ENCODE measurements around the gene KRT86. TPM values are rescaled to one million over a fixed set of nuclear protein-coding genes. Genes with fewer than 3 reads are reported as not detected.

The KRT86 gene
- total RNA-seq, 2 experiments from 2014 or later, result not detected

DNA sequence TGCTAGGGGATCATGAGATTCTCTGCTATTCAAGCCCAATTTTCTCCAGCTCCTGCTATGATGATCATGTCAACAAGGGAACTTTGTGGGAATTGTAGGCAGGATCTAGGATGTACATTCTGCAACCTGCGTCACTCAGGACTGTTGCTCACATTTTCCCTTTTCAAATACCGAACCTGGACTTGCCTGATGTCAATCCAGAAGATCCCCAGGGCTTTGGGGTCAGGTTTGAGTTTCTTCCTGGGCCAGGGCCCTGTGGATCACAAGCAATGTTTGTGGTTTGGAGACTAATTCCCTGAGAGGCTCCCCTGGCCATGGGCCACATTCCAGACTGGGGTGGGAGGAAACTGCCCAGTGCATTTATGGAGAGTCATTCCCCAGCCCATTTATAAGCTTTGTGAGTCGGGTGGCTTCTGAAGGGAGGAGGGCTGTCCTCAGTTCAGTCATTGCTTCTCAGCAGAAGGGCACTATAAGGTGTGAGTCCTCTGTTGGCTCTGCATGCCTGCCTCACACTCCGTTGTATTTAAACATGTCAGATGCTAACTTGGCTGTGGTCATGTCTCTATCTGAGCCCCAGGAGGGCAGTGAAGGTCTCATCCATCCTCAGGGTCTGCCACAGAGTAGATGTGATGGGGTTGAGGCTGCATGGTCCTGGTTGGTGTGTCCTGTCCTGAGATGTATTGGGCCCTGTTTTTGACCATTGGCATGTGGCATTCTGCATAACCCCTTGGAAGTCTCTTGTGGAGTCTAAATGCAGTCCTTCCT is 6.5 kb downstream of the KRT86 start:
- H3K27ac Mint-ChIP-seq, result no peak overlapping the region
- POLR2A ChIA-PET, result no interaction called here
- H3K9me3 Mint-ChIP-seq, result no peaks in the 10 kb centered on the region

DNA sequence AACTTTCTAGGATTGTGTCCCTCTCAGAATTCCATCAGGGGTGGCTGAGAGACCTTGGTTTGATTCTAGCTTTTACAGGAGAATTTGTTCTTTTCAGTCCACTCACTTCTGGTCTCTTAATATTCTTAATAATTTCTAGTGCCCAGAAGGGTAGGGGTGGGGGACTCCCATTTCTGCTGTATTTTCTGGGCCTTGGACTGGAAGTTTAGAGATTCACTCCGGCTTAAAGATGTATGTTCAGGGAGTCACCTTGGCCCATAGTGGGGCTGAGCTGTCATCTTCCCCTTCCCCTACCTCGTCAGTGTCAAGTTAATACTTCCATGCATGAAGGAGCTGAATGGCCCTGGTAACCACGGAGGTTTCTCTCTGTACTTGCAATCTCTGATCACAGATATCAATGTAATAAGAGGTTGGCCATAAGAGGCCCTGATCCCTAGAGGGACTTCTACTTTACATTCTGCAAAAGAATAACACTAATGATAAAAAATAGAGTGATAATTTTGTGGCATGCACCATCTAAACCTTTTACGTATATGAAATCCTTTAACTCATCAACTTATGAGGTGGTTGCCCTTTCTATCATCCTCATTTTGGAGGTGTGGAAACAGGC is 10.2 kb downstream of the KRT86 start:
- Histone ChIP-seq H3K27me3 (ENCODE audit: control insufficient read depth in 1 of 2, insufficient read depth in 2 of 2, low read length in 2 of 2) (no peaks in the 10 kb centered on the region), H3K27ac (ENCODE audit: low read depth in 1 of 2, low read length in 2 of 2) (no peak overlapping the region), H3K36me3 (ENCODE audit: insufficient read depth, low read length) (no peaks in the 10 kb centered on the region), H3K4me1 (ENCODE audit: insufficient read depth, low read length) (no peaks in the 10 kb centered on the region), H3K4me3 (ENCODE audit: low read length) (no peak overlapping the region), H3K9me3 (ENCODE audit: control insufficient read depth in 1 of 2, insufficient read depth in 1 of 2, low read length in 2 of 2) (no peaks in the 10 kb centered on the region)
- H3K36me3 Mint-ChIP-seq (ENCODE audit: low read depth), result no peaks in the 10 kb centered on the region
- DNase-seq, result no peak
- no peaks in the 10 kb centered on the region for H3K4me1 Mint-ChIP-seq (ENCODE audit: low read depth)
- POLR2A ChIA-PET, result no interaction called here
- TF ChIP-seq, protein P1, sequence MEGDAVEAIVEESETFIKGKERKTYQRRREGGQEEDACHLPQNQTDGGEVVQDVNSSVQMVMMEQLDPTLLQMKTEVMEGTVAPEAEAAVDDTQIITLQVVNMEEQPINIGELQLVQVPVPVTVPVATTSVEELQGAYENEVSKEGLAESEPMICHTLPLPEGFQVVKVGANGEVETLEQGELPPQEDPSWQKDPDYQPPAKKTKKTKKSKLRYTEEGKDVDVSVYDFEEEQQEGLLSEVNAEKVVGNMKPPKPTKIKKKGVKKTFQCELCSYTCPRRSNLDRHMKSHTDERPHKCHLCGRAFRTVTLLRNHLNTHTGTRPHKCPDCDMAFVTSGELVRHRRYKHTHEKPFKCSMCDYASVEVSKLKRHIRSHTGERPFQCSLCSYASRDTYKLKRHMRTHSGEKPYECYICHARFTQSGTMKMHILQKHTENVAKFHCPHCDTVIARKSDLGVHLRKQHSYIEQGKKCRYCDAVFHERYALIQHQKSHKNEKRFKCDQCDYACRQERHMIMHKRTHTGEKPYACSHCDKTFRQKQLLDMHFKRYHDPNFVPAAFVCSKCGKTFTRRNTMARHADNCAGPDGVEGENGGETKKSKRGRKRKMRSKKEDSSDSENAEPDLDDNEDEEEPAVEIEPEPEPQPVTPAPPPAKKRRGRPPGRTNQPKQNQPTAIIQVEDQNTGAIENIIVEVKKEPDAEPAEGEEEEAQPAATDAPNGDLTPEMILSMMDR (IDR thresholded peaks at IDR 0.05), result no peak
- no peak for ATAC-seq (ENCODE audit: poor library complexity)
- H3K27ac Mint-ChIP-seq, result no peak overlapping the region
- peaks cover 12% of the 10 kb centered on the region for H3K27me3 Mint-ChIP-seq
- intact Hi-C loops (cut with DNase I, micrococcal nuclease), result no loop called here
- no peak overlapping the region for H3K4me3 Mint-ChIP-seq
- CTCF ChIA-PET, result no interaction called here
- no peaks in the 10 kb centered on the region for H3K9me3 Mint-ChIP-seq

More for the DNA sequence above, 6.5 kb downstream of the KRT86 start:
- Mint-ChIP-seq H3K27me3 (peaks cover 48% of the 10 kb centered on the region), H3K4me3 (no peak overlapping the region), H3K4me1 (ENCODE audit: low read depth) (peaks cover 8% of the 10 kb centered on the region), H3K36me3 (ENCODE audit: low read depth) (no peaks in the 10 kb centered on the region)
- Histone ChIP-seq H3K27me3 (ENCODE audit: control insufficient read depth in 1 of 2, insufficient read depth in 2 of 2, low read length in 2 of 2) (peaks cover 6 to 8% of the 10 kb centered on the region in 2 experiments), H3K27ac (ENCODE audit: low read depth in 1 of 2, low read length in 2 of 2) (no peak overlapping the region), H3K4me1 (ENCODE audit: insufficient read depth, low read length) (peaks cover 8% of the 10 kb centered on the region), H3K9me3 (ENCODE audit: control insufficient read depth in 1 of 2, insufficient read depth in 1 of 2, low read length in 2 of 2) (no peaks in the 10 kb centered on the region), H3K4me3 (ENCODE audit: low read length) (no peak overlapping the region), H3K36me3 (ENCODE audit: insufficient read depth, low read length) (no peaks in the 10 kb centered on the region)
- ATAC-seq (ENCODE audit: poor library complexity) (no peak), DNase-seq (no peak)
- CTCF ChIA-PET, result interaction anchor here (1.0 kb wide), 2 partner anchors 12 to 46 kb away, joined by 3 read pairs; no protein-coding TSS in a partner anchor
- intact Hi-C loops (cut with DNase I, micrococcal nuclease), result no loop called here
- TF ChIP-seq, protein P1 (IDR thresholded peaks at IDR 0.05), result no peak

DNA sequence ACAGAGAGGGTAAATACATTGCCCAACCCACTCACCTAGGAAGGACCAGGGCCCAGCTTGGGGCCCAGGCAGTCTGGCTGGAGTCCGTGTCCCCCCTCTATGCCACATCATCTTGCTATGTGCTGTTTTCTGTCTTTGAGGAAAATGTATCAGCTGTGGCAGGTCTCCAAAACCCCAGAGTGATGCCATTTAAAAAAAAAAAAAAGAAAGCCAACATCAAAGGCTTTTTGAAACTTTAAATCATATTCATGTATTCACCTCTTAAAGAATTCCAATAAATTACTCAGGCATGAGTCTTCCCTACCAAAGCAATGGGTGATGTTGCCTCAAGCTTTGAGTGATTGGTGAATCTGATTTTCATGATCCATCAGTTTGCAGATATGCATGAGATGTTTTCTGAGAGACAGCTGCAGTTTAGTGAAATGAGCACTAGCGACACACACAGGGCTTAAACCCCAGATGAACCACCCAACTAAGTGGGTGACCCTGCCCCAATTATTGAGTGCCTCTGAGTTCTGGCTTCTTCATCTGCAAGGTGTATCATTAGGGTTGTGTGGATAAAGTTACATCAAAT is 10.8 kb downstream of the KRT86 start:
- CTCF ChIA-PET, result no interaction called here
- no peaks in the 10 kb centered on the region for H3K4me1 ChIP-seq (ENCODE audit: insufficient read depth, low read length)
- H3K27me3 Mint-ChIP-seq, result peaks cover 6% of the 10 kb centered on the region
- H3K4me3 Mint-ChIP-seq, result no peak overlapping the region
- no peak overlapping the region for H3K4me3 ChIP-seq (ENCODE audit: low read length)
- H3K36me3 ChIP-seq (ENCODE audit: insufficient read depth, low read length), result no peaks in the 10 kb centered on the region
- no peaks in the 10 kb centered on the region for H3K9me3 Mint-ChIP-seq
- H3K9me3 ChIP-seq (ENCODE audit: control insufficient read depth in 1 of 2, insufficient read depth in 1 of 2, low read length in 2 of 2), result no peaks in the 10 kb centered on the region
- DNase-seq (no peak), ATAC-seq (ENCODE audit: poor library complexity) (no peak)
- intact Hi-C loops (cut with DNase I, micrococcal nuclease), result no loop called here
- no peak overlapping the region for H3K27ac Mint-ChIP-seq
- no peak overlapping the region for H3K27ac ChIP-seq (ENCODE audit: low read depth in 1 of 2, low read length in 2 of 2)
- H3K4me1 Mint-ChIP-seq (ENCODE audit: low read depth), result no peaks in the 10 kb centered on the region
- H3K27me3 ChIP-seq (ENCODE audit: control insufficient read depth in 1 of 2, insufficient read depth in 2 of 2, low read length in 2 of 2), result no peaks in the 10 kb centered on the region
- POLR2A ChIA-PET, result no interaction called here
- no peaks in the 10 kb centered on the region for H3K36me3 Mint-ChIP-seq (ENCODE audit: low read depth)
- TF ChIP-seq, protein P1 (IDR thresholded peaks at IDR 0.05), result no peak
